Kidney (tissue), 14 donors: ENCODE results near the gene GPR68. TPM values are rescaled to one million over a fixed set of nuclear protein-coding genes. Genes with fewer than 3 reads are reported as not detected.

Experiments
- DNase-seq, 5 donors: peaks; one replicate each; pipeline ENCODE4 v3.0.0-alpha.2; 2013 to 2020
- FAIRE-seq: peaks from 2 replicates; lab custom pipeline; 2012; peaks lifted over from hg19 to GRCh38; lab: Jason Lieb, UNC
- H3K27ac ChIP-seq, 2 donors: one replicate each; pipeline ENCODE4 v1.7.0; 2013; ENCODE audit warnings: low read depth in 2 of 2, low read length in 2 of 2, inconsistent platforms in 1 of 2
- H3K27me3 ChIP-seq: one replicate; pipeline ENCODE4 v1.7.1; 2013; ENCODE audit warnings: low read length, inconsistent platforms; ENCODE audit not compliant: control insufficient read depth, insufficient read depth
- H3K36me3 ChIP-seq, 3 donors: one replicate each; pipeline versions ENCODE4 v1.7.0 to v1.7.1; 2013; ENCODE audit warnings: low read length in 3 of 3, control low read depth in 1 of 3, inconsistent platforms in 1 of 3; ENCODE audit not compliant: insufficient read depth in 3 of 3, control insufficient read depth in 2 of 3
- H3K4me1 ChIP-seq, 3 donors: one replicate each; pipeline versions ENCODE4 v1.7.0 to v1.7.1; 2013; ENCODE audit warnings: low read length in 3 of 3, inconsistent platforms in 1 of 3, low read depth in 1 of 3; ENCODE audit not compliant: control insufficient read depth in 2 of 3, insufficient read depth in 2 of 3
- H3K4me3 ChIP-seq, 3 donors: one replicate each; pipeline versions ENCODE4 v1.7.0 to v1.8.1; 2013; ENCODE audit warnings: low read length in 3 of 3, control low read depth in 1 of 3, inconsistent platforms in 1 of 3
- H3K9ac ChIP-seq, 3 donors: one replicate each; pipeline versions ENCODE4 v1.7.0 to v1.7.1; 2013; ENCODE audit warnings: low read length in 3 of 3, control low read depth in 1 of 3, inconsistent platforms in 1 of 3
- H3K9me3 ChIP-seq, 3 donors: one replicate each; pipeline versions ENCODE4 v1.7.0 to v1.7.1; 2013; ENCODE audit warnings: low read length in 3 of 3, control low read depth in 1 of 3, inconsistent platforms in 1 of 3; ENCODE audit not compliant: control insufficient read depth in 2 of 3, insufficient read depth in 1 of 3
- CTCF ChIP-seq: IDR thresholded peaks from 3 replicates; pipeline ENCODE4 v1.5.1; 2012; ENCODE audit warnings: mild to moderate bottlenecking, moderate library complexity, borderline replicate concordance; ENCODE audit not compliant: insufficient read depth; ENCODE audit errors: extremely low read depth
- intact Hi-C: fragments of 100-400 bp; cut with DNase I; formaldehyde crosslinking; loops from one replicate; pipeline ENCODE4 v1.11.1; 2022
- polyA plus RNA-seq: library from polyadenylated mRNA; stranded (reverse); fragments of 350-450 nt; fragmentation: Illumina TruSeq; extraction: RNeasy Lipid Tissue Mini Kit (QIAGEN cat#74804); gene quantifications from one replicate; pipeline ENCODE4 v1.2.3, GENCODE V29; 2014; ENCODE audit warnings: low read depth, low replicate concordance; ENCODE audit not compliant: insufficient read depth
- total RNA-seq: library from RNA; stranded (reverse); fragmentation: NEBNext Ultra II Directional; extraction: Animal tissue kit (Norgen Biotek cat#: 25700); gene quantifications from one replicate; pipeline ENCODE4 v1.2.1, GENCODE V29; 2021
- donor health status: control.
- donor health status: control.
- donor health status: control.
- donor health status: control.
- donor health status: control.
- donor health status: DM: yes; HTN: yes; CAD: no.
- donor health status: Normal renal cell carcinoma (clear cell type).

GPR68 gene
- total and polyA plus RNA-seq, 2 donors from 2014 or later: 0.82 to 1.7 TPM

- DNase-seq (no peak), FAIRE-seq (no peak)
- no peak for TF ChIP-seq CTCF
- intact Hi-C loops: no loop called here
- Histone ChIP-seq H3K27me3 (no peaks in the 10 kb centered on the region), H3K27ac (no peak overlapping the region), H3K9me3 (no peaks in the 10 kb centered on the region), H3K4me1 (no peaks in the 10 kb centered on the region), H3K36me3 (peaks cover 2 to 43% (median 42%) of the 10 kb centered on the region in 3 donors), H3K4me3 (no peak overlapping the region), H3K9ac (no peak overlapping the region)
Observed at GRCh38 chr14:91193069-91193468, 51.4 kb downstream of the GPR68 start.

- FAIRE-seq (no peak), DNase-seq (no peak)
- no peak overlapping the region for H3K27ac ChIP-seq
- H3K36me3 ChIP-seq: peaks cover 4 to 47% (median 45%) of the 10 kb centered on the region in 3 donors
- TF ChIP-seq CTCF: no peak
- no peak overlapping the region for H3K4me3 ChIP-seq
- no peak overlapping the region for H3K9ac ChIP-seq
- no peaks in the 10 kb centered on the region for H3K27me3 ChIP-seq
- no peaks in the 10 kb centered on the region for H3K9me3 ChIP-seq
- H3K4me1 ChIP-seq: peaks cover 0 to 2% (median 0%) of the 10 kb centered on the region in 3 donors
- intact Hi-C loops: no loop called here
Observed at GRCh38 chr14:91190853-91191252, 53.7 kb downstream of the GPR68 start.

GRCh38 chr14:91187271-91187670 is 57.2 kb downstream of the GPR68 start:
- Histone ChIP-seq H3K36me3 (peaks cover 8 to 54% (median 43%) of the 10 kb centered on the region in 3 donors), H3K27me3 (no peaks in the 10 kb centered on the region), H3K9me3 (no peaks in the 10 kb centered on the region), H3K9ac (no peak overlapping the region), H3K4me1 (peaks cover 0 to 2% (median 0%) of the 10 kb centered on the region in 3 donors), H3K27ac (no peak overlapping the region), H3K4me3 (no peak overlapping the region)
- DNase-seq (no peak), FAIRE-seq (no peak)
- no peak for TF ChIP-seq CTCF
- intact Hi-C loops: no loop called here

- H3K4me1 ChIP-seq: peaks cover 0 to 2% (median 0%) of the 10 kb centered on the region in 3 donors
- no peaks in the 10 kb centered on the region for H3K27me3 ChIP-seq
- H3K9me3 ChIP-seq: no peaks in the 10 kb centered on the region
- H3K27ac ChIP-seq: no peak overlapping the region
- DNase-seq (no peak), FAIRE-seq (no peak)
- TF ChIP-seq CTCF: no peak
- peaks cover 8 to 50% (median 41%) of the 10 kb centered on the region in 3 donors for H3K36me3 ChIP-seq
- no peak overlapping the region for H3K4me3 ChIP-seq
- no peak overlapping the region for H3K9ac ChIP-seq
- intact Hi-C loops: no loop called here
Observed at GRCh38 chr14:91186515-91187066, 57.9 kb downstream of the GPR68 start.
